GM23338 (cell line): Measurements from ENCODE around the gene BCAS1. TPM values are rescaled to one million over a fixed set of nuclear protein-coding genes. Genes with fewer than 3 reads are reported as not detected.

ENCODE experiments used
- ATAC-seq: fragments of 200-7000 bp; cut with Tn5 transposase; 3 replicates; pipeline ENCODE4 v1.9.1; 2020
- DNase-seq: peaks from one replicate; pipeline ENCODE4 v3.0.0-alpha.2; 2015; ENCODE audit warnings: low spot score
- H2AFZ ChIP-seq: fragments of 200-600 bp; sonication (generic); 2 replicates; pipeline ENCODE4 v1.8.0; 2016; ENCODE audit warnings: antibody characterized with exemption, mild to moderate bottlenecking, moderate library complexity
- H3F3A ChIP-seq: fragments of 200-600 bp; sonication (generic); replicated peaks from 2 replicates; pipeline ENCODE4 v1.8.0; 2017; ENCODE audit warnings: antibody characterized with exemption, mixed run types, low read depth
- H3K27ac ChIP-seq: fragments of 200-600 bp; sonication (generic); 2 replicates; pipeline ENCODE4 v1.6.1; 2016; ENCODE audit warnings: low read depth
- H3K27me3 ChIP-seq: fragments of 200-600 bp; sonication (generic); 2 replicates; pipeline ENCODE4 v1.8.0; 2016; ENCODE audit warnings: mild to moderate bottlenecking, mixed run types, moderate library complexity; ENCODE audit not compliant: insufficient read depth
- H3K36me3 ChIP-seq: fragments of 200-600 bp; sonication (generic); 2 replicates; pipeline ENCODE4 v1.8.0; 2016; ENCODE audit warnings: mild to moderate bottlenecking; ENCODE audit not compliant: insufficient read depth
- H3K4me1 ChIP-seq: fragments of 200-600 bp; sonication (generic); 2 replicates; pipeline ENCODE4 v1.8.0; 2016; ENCODE audit warnings: mild to moderate bottlenecking, moderate library complexity; ENCODE audit not compliant: insufficient read depth
- H3K4me2 ChIP-seq: fragments of 200-600 bp; sonication (generic); 2 replicates; pipeline ENCODE4 v1.7.1; 2017; ENCODE audit warnings: mixed run types
- H3K4me3 ChIP-seq: fragments of 200-600 bp; sonication (generic); 2 replicates; pipeline ENCODE4 v1.6.1; 2016; ENCODE audit warnings: mixed run types
- H3K79me2 ChIP-seq: fragments of 200-600 bp; sonication (generic); replicated peaks from 2 replicates; pipeline ENCODE4 v1.8.0; 2017; ENCODE audit warnings: mild to moderate bottlenecking; ENCODE audit not compliant: insufficient read depth
- H3K9me2 ChIP-seq: fragments of 200-600 bp; sonication (generic); 2 replicates; pipeline ENCODE4 v1.8.0; 2017; ENCODE audit not compliant: insufficient read depth
- H4K20me1 ChIP-seq: fragments of 200-600 bp; sonication (generic); replicated peaks from 2 replicates; pipeline ENCODE4 v1.8.0; 2017; ENCODE audit warnings: mild to moderate bottlenecking; ENCODE audit not compliant: insufficient read depth
- H3K27ac Mint-ChIP-seq: 2 replicates; pipeline ENCODE4 v1.8.0; 2020; ENCODE audit warnings: inconsistent platforms, mild to moderate bottlenecking, moderate library complexity, mixed read lengths
- H3K27me3 Mint-ChIP-seq: 3 replicates; pipeline ENCODE4 v1.8.0; 2022; ENCODE audit warnings: low read depth, mild to moderate bottlenecking, moderate library complexity, mixed read lengths, inconsistent platforms; ENCODE audit not compliant: insufficient read depth, poor library complexity
- H3K36me3 Mint-ChIP-seq: 3 replicates; pipeline ENCODE4 v1.8.0; 2021; ENCODE audit warnings: low read depth, mild to moderate bottlenecking, inconsistent platforms, moderate library complexity, mixed read lengths
- H3K4me1 Mint-ChIP-seq: 3 replicates; pipeline ENCODE4 v1.8.0; 2020; ENCODE audit warnings: mild to moderate bottlenecking, inconsistent platforms, mixed read lengths
- H3K4me3 Mint-ChIP-seq: 3 replicates; pipeline ENCODE4 v1.8.0; 2021; ENCODE audit warnings: moderate library complexity, mild to moderate bottlenecking, inconsistent platforms, mixed read lengths
- H3K9me3 Mint-ChIP-seq: 3 replicates; pipeline ENCODE4 v1.8.0; 2020; ENCODE audit warnings: moderate library complexity, mild to moderate bottlenecking, inconsistent platforms, mixed read lengths
- CREB1 ChIP-seq: fragments of 250-450 bp; sonication (Bioruptor Pico); IDR thresholded peaks from 2 replicates; pipeline ENCODE4 v1.5.0; 2020; ENCODE audit warnings: low read depth, mild to moderate bottlenecking, moderate library complexity
- CTCF ChIP-seq, 2 experiments: fragments of 200-600 bp in 1 of 2; sonication (generic) in 1 of 2; conservative IDR thresholded peaks; 2 replicates each; pipeline versions ENCODE4 v1.5.1 to v1.6.1; 2016 to 2017; ENCODE audit warnings: antibody characterized with exemption in 2 of 2, low read depth in 2 of 2, mild to moderate bottlenecking in 2 of 2, moderate library complexity in 1 of 2
- EZH2 ChIP-seq: fragments of 200-600 bp; sonication (generic); IDR thresholded peaks from one replicate; pipeline ENCODE4 v1.8.0; 2017; ENCODE audit warnings: antibody characterized with exemption, mild to moderate bottlenecking, low read depth; ENCODE audit not compliant: unreplicated experiment
- EZH2phosphoT487 ChIP-seq: fragments of 200-600 bp; sonication (generic); IDR thresholded peaks from one replicate; pipeline ENCODE4 v1.8.1; 2018; ENCODE audit warnings: antibody characterized with exemption; ENCODE audit not compliant: unreplicated experiment
- JUNB ChIP-seq: IDR thresholded peaks from one replicate; pipeline ENCODE4 v1.6.1; 2016; ENCODE audit warnings: antibody characterized with exemption; ENCODE audit not compliant: unreplicated experiment
- NANOG ChIP-seq: IDR thresholded peaks from 2 replicates; pipeline ENCODE4 v1.6.1; 2016; ENCODE audit warnings: antibody characterized with exemption, borderline replicate concordance
- POLR2AphosphoS5 ChIP-seq: IDR thresholded peaks from 2 replicates; pipeline ENCODE4 v1.6.1; 2016; ENCODE audit warnings: antibody characterized with exemption, low read depth
- REST ChIP-seq: IDR thresholded peaks from one replicate; pipeline ENCODE4 v1.6.1; 2018; ENCODE audit warnings: antibody characterized with exemption; ENCODE audit not compliant: unreplicated experiment
- ZNF114 ChIP-seq: fragments of 250-450 bp; sonication (Bioruptor Pico); IDR thresholded peaks from 2 replicates; pipeline ENCODE4 v1.5.0; 2020; ENCODE audit warnings: mild to moderate bottlenecking, moderate library complexity
- ZNF462 ChIP-seq: fragments of 250-450 bp; sonication (Bioruptor Pico); IDR thresholded peaks from 2 replicates; pipeline ENCODE4 v1.5.0; 2020; ENCODE audit warnings: mild to moderate bottlenecking, moderate library complexity
- long read RNA-seq: library from polyadenylated mRNA; unstranded; transcript quantifications from one replicate; pipeline ENCODE4 v2.0.0, GENCODE V29; 2020; ENCODE audit not compliant: unreplicated experiment
- polyA plus RNA-seq: library from polyadenylated mRNA; unstranded; fragments of >200 nt; fragmentation: Nextera tagmentation; extraction: Ambion mirVana; gene quantifications from 2 replicates; pipeline ENCODE4 v1.2.1, GENCODE V29; 2016
- total RNA-seq: library from RNA; depleted of rRNA; stranded (reverse); fragments of >200 nt; shearing (Covaris generic); gene quantifications from 2 replicates; pipeline ENCODE4 v1.2.3, GENCODE V29; 2014; rRNA removed

The BCAS1 gene
- total RNA-seq (0.17 TPM in 1 of 2 replicates, not detected in the other), polyA plus RNA-seq (0.17 and 0.19 TPM in 2 replicates)
- long read RNA-seq = 0 reads

GRCh38 chr20:54070187-54070987 lies at the start of gene BCAS1:
Gene BCAS1, minus strand, starts transcription at chr20:54070594. Its CDS starts 11,876 bp downstream, at chr20:54058718.
- no peak for TF ChIP-seq EZH2phosphoT487
- TF ChIP-seq ZNF462 = no peak
- TF ChIP-seq REST = no peak
- no peak for TF ChIP-seq EZH2
- no peak for TF ChIP-seq CREB1 (CRISPR knock-in tag)
- no peak for TF ChIP-seq JUNB
- no peak for TF ChIP-seq CTCF (conservative IDR thresholded peaks at IDR 0.05; ENCODE audit: low read depth in 2 of 2)
- no peak for TF ChIP-seq NANOG
- no peak for TF ChIP-seq POLR2AphosphoS5
- no peak for TF ChIP-seq ZNF114 (CRISPR knock-in tag)
- H4K20me1 ChIP-seq = no peaks in the 10 kb centered on the region
- H2AFZ ChIP-seq = peak within 1 kb of the TSS; percentile 88
- no peaks in the 10 kb centered on the region for H3K9me2 ChIP-seq
- ATAC-seq (peak; percentile 34), DNase-seq (peak; percentile 4)
- Mint-ChIP-seq H3K4me1 (peaks cover 34% of the 10 kb centered on the region), H3K36me3 (no peaks in the 10 kb centered on the region), H3K4me3 (no peak within 1 kb of the TSS), H3K27ac (no peak within 1 kb of the TSS), H3K9me3 (no peaks in the 10 kb centered on the region), H3K27me3 (peaks cover 2% of the 10 kb centered on the region)
- no peak within 1 kb of the TSS for H3K27ac ChIP-seq
- no peaks in the 10 kb centered on the region for H3K36me3 ChIP-seq
- H3F3A ChIP-seq = no peaks in the 10 kb centered on the region; the same call in 1 of the 2 replicates
- H3K79me2 ChIP-seq = no peaks in the 10 kb centered on the region
- no peaks in the 10 kb centered on the region for H3K27me3 ChIP-seq
- H3K4me2 ChIP-seq = peak within 1 kb of the TSS; percentile 46; the same call in 1 of the 2 replicates
- peaks cover 36% of the 10 kb centered on the region for H3K4me1 ChIP-seq
- H3K4me3 ChIP-seq = no peak within 1 kb of the TSS
